Mucosa of descending colon (tissue), 3 donors: ENCODE measurements around the gene CASKIN1. TPM values are rescaled to one million over a fixed set of nuclear protein-coding genes. Genes with fewer than 3 reads are reported as not detected.

Experiments
- ATAC-seq: fragments of 200-7000 bp; cut with Tn5 transposase; one replicate; pipeline ENCODE4 v1.9.1; 2020; ENCODE audit warnings: mild to moderate bottlenecking, moderate library complexity
- DNase-seq, 3 donors: peaks; one replicate each; pipeline ENCODE4 v3.0.0-alpha.2; 2020
- H3K36me3 ChIP-seq: fragments of 200-600 bp; one replicate; pipeline ENCODE4 v1.8.0; 2021; ENCODE audit warnings: low read depth, mild to moderate bottlenecking
- H3K4me1 ChIP-seq: fragments of 200-600 bp; one replicate; pipeline ENCODE4 v1.8.0; 2021; ENCODE audit warnings: low read depth, mild to moderate bottlenecking
- H3K4me3 ChIP-seq: fragments of 200-600 bp; one replicate; pipeline ENCODE4 v1.8.0; 2021; ENCODE audit warnings: mild to moderate bottlenecking
- H3K9me3 ChIP-seq: fragments of 200-600 bp; one replicate; pipeline ENCODE4 v1.8.0; 2021; ENCODE audit warnings: mild to moderate bottlenecking
- CTCF ChIP-seq: fragments of 200-600 bp; IDR thresholded peaks from one replicate; pipeline ENCODE4 v1.8.0; 2022; ENCODE audit warnings: antibody characterized with exemption, mild to moderate bottlenecking
- intact Hi-C, 2 donors: fragments of 100-400 bp; cut with DNase I in 1 of 2; cut with micrococcal nuclease in 1 of 2; formaldehyde crosslinking; loops; one replicate each; pipeline versions ENCODE4 v1.11.0 to v1.11.1; 2022; cut with DNase I, micrococcal nuclease
- total RNA-seq, 3 donors: library from RNA; stranded (reverse); fragmentation: NEBNext Ultra II Directional in 2 of 3; extraction: Animal tissue kit (Norgen Biotek cat#: 25700) in 2 of 3; gene quantifications; one replicate each; pipeline versions ENCODE4 v1.2.1 to v1.2.4, GENCODE V29; 2021 to 2023
- donor health status: DM: no; HTN: no; CAD: no; lungs with moderate emphysema.
- donor health status: DM: no; HTN: no; CAD: no.
- donor health status: DM: no; HTN: yes; CAD: no.

CASKIN1 gene
- total RNA-seq, 3 donors from 2014 or later: 0.06 to 1.5 (median 1.0) TPM

GRCh38 chr16:2179576-2179975, 16.8 kb downstream of the CASKIN1 start:
- intact Hi-C loops: no loop called here
- Histone ChIP-seq H3K4me3 (no peak overlapping the region), H3K4me1 (no peaks in the 10 kb centered on the region), H3K36me3 (peaks cover 3% of the 10 kb centered on the region), H3K9me3 (no peaks in the 10 kb centered on the region)
- DNase-seq (no peak), ATAC-seq (no peak)
- no peak for TF ChIP-seq CTCF

GRCh38 chr16:2179107-2179501, 17.3 kb downstream of the CASKIN1 start:
- no peak for TF ChIP-seq CTCF
- DNase-seq (no peak), ATAC-seq (no peak)
- Histone ChIP-seq H3K9me3 (no peaks in the 10 kb centered on the region), H3K4me3 (no peak overlapping the region), H3K36me3 (peaks cover 3% of the 10 kb centered on the region), H3K4me1 (no peaks in the 10 kb centered on the region)
- intact Hi-C loops: no loop called here

GRCh38 chr16:2178321-2179106, 17.9 kb downstream of the CASKIN1 start:
- DNase-seq (peak in 1 of 3 donors; percentile 10), ATAC-seq (peak; percentile 18)
- Histone ChIP-seq H3K4me3 (no peak overlapping the region), H3K4me1 (no peaks in the 10 kb centered on the region), H3K9me3 (no peaks in the 10 kb centered on the region), H3K36me3 (peaks cover 3% of the 10 kb centered on the region)
- no peak for TF ChIP-seq CTCF
- intact Hi-C loops: no loop called here

- H3K4me1 ChIP-seq: no peaks in the 10 kb centered on the region
- no peaks in the 10 kb centered on the region for H3K9me3 ChIP-seq
- no peak for ATAC-seq
- no peak for DNase-seq
- peaks cover 3% of the 10 kb centered on the region for H3K36me3 ChIP-seq
- intact Hi-C loops: no loop called here
- TF ChIP-seq CTCF: no peak
- no peak overlapping the region for H3K4me3 ChIP-seq
These were observed 18.8 kb downstream of the CASKIN1 start for GRCh38 chr16:2177561-2177960.

GRCh38 chr16:2177101-2177500, 19.3 kb downstream of the CASKIN1 start:
- no peak for DNase-seq
- H3K4me3 ChIP-seq: no peak overlapping the region
- intact Hi-C loops: no loop called here
- H3K36me3 ChIP-seq: peaks cover 3% of the 10 kb centered on the region
- no peaks in the 10 kb centered on the region for H3K9me3 ChIP-seq
- no peaks in the 10 kb centered on the region for H3K4me1 ChIP-seq
- no peak for TF ChIP-seq CTCF
- no peak for ATAC-seq
